ENCODE results near the gene PDGFB. TPM values are rescaled to one million over a fixed set of nuclear protein-coding genes. Genes with fewer than 3 reads are reported as not detected.
A peak's percentile ranks its signal among the peaks of the same experiment; 100 is the strongest.

The PDGFB gene
- total and polyA plus RNA-seq, 9 of the 15 experiments (the other 6 are each of a cell fraction or from before 2014, with no cell fraction given): 0.07 to 4.0 (median 0.48) TPM; not detected in 1

DNA sequence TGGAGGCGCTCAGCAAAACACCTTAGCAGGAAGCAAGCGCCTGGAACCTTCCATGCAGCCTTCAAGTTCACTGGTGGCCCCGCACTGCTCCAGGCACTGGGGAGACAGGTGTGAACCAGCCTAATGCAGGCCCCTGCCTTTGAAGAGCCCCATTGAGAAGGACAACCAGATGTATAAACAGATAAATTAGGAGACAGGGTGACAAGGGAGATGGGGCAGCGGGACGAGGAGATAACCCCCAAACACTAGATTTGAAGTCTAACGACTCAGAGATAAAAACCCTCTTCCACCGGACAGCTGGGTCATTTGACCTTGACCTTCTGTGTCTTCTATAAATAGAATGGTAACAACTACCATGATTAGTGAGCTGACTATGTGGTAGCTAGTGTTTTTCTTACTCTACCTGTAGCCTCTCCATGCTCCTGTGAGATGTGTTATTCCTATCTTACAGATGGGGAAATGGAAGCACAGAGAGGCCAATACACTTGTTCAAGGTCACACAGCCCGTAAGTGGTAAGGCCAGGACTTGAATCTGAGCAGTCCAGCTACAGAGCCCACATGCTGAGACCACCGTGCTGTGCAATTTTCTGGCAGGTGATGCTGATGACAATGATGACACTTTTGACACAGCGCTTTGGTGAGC is 2.0 kb upstream of the PDGFB start (continued):
- TF ChIP-seq ZNF77 (CRISPR knock-in tag; IDR thresholded peaks at IDR 0.05) (no peak), CHD1 (IDR thresholded peaks at IDR 0.05; ENCODE audit: low read length) (no peak), PRMT5 (CRISPR knock-in tag; IDR thresholded peaks at IDR 0.05) (no peak), ZKSCAN1 (IDR thresholded peaks at IDR 0.05; ENCODE audit: low read depth, low read length) (0 out of 2 replicates have a peak, but pooled peaks have one; percentile 68), BRD4 (IDR thresholded peaks at IDR 0.05) (no peak), NCOA2 (IDR thresholded peaks at IDR 0.05; ENCODE audit: partially characterized antibody in 2 of 2) (no peak), SMC3 (conservative IDR thresholded peaks at IDR 0.05; ENCODE audit: insufficient read depth, low read depth, low read length) (no peak), ZNF316 (IDR thresholded peaks at IDR 0.05) (no peak), ZNF143 (CRISPR knock-in tag; IDR thresholded peaks at IDR 0.05) (no peak), PHB2 (IDR thresholded peaks at IDR 0.05; ENCODE audit: low read depth) (no peak), POLR2AphosphoS2 (IDR thresholded peaks at IDR 0.05; ENCODE audit: low read length) (no peak), RFX7 (CRISPR knock-in tag; IDR thresholded peaks at IDR 0.05) (no peak), MYNN (IDR thresholded peaks at IDR 0.05) (no peak), MYNN (CRISPR knock-in tag; IDR thresholded peaks at IDR 0.05) (no peak), ZNF780A (CRISPR knock-in tag; IDR thresholded peaks at IDR 0.05) (no peak), ETS2 (tag; IDR thresholded peaks at IDR 0.05; ENCODE audit: borderline replicate concordance, poor library complexity, severe bottlenecking) (no peak), NR4A1 (CRISPR knock-in tag; IDR thresholded peaks at IDR 0.05) (no peak), NR4A1 (tag; IDR thresholded peaks at IDR 0.05) (no peak), MEF2D (tag; conservative IDR thresholded peaks at IDR 0.05; ENCODE audit: low read depth) (peak; percentile 96), ZNF699 (CRISPR knock-in tag; IDR thresholded peaks at IDR 0.05; ENCODE audit: insufficient replicate concordance) (no peak), YY1 (IDR thresholded peaks at IDR 0.05; ENCODE audit: borderline replicate concordance in 1 of 3, control insufficient read depth in 1 of 3, extremely low read depth in 1 of 3, insufficient read depth in 3 of 3, insufficient read length in 1 of 3, insufficient replicate concordance in 2 of 3, low read depth in 1 of 3, low read length in 2 of 3) (no peak), PTRF (tag; IDR thresholded peaks at IDR 0.05) (no peak), MTA2 (IDR thresholded peaks at IDR 0.05; ENCODE audit: low read depth) (peak; percentile 55; the same call in 1 of the 2 replicates), KLF13 (tag; IDR thresholded peaks at IDR 0.05; ENCODE audit: borderline replicate concordance, low read depth) (no peak)
- TF ChIP-seq, protein P1, sequence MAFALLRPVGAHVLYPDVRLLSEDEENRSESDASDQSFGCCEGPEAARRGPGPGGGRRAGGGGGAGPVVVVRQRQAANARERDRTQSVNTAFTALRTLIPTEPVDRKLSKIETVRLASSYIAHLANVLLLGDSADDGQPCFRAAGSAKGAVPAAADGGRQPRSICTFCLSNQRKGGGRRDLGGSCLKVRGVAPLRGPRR (CRISPR knock-in tag; IDR thresholded peaks at IDR 0.05): no peak
- TF ChIP-seq, protein P2, sequence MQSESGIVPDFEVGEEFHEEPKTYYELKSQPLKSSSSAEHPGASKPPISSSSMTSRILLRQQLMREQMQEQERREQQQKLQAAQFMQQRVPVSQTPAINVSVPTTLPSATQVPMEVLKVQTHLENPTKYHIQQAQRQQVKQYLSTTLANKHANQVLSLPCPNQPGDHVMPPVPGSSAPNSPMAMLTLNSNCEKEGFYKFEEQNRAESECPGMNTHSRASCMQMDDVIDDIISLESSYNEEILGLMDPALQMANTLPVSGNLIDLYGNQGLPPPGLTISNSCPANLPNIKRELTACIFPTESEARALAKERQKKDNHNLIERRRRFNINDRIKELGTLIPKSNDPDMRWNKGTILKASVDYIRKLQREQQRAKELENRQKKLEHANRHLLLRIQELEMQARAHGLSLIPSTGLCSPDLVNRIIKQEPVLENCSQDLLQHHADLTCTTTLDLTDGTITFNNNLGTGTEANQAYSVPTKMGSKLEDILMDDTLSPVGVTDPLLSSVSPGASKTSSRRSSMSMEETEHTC (IDR thresholded peaks at IDR 0.05): no peak
- TF ChIP-seq, protein P3, sequence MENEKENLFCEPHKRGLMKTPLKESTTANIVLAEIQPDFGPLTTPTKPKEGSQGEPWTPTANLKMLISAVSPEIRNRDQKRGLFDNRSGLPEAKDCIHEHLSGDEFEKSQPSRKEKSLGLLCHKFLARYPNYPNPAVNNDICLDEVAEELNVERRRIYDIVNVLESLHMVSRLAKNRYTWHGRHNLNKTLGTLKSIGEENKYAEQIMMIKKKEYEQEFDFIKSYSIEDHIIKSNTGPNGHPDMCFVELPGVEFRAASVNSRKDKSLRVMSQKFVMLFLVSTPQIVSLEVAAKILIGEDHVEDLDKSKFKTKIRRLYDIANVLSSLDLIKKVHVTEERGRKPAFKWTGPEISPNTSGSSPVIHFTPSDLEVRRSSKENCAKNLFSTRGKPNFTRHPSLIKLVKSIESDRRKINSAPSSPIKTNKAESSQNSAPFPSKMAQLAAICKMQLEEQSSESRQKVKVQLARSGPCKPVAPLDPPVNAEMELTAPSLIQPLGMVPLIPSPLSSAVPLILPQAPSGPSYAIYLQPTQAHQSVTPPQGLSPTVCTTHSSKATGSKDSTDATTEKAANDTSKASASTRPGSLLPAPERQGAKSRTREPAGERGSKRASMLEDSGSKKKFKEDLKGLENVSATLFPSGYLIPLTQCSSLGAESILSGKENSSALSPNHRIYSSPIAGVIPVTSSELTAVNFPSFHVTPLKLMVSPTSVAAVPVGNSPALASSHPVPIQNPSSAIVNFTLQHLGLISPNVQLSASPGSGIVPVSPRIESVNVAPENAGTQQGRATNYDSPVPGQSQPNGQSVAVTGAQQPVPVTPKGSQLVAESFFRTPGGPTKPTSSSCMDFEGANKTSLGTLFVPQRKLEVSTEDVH (IDR thresholded peaks at IDR 0.05; ENCODE audit: low read depth, partially characterized antibody): no peak

All from K562 (cell line).